B cell (primary cell): Measurements from ENCODE around the gene TKTL2. TPM values are rescaled to one million over a fixed set of nuclear protein-coding genes. Genes with fewer than 3 reads are reported as not detected.
A peak's percentile ranks its signal among the peaks of the same experiment; 100 is the strongest.

Experiments
- ATAC-seq: fragments of 200-7000 bp; cut with Tn5 transposase; one replicate; pipeline ENCODE4 v1.10.0; 2021; ENCODE audit warnings: low read depth, mild to moderate bottlenecking, moderate number of reproducible peaks, moderate library complexity
- CTCF ChIA-PET: fragments of 350-600 bp; sonication (Branson Sonifier 250); formaldehyde crosslinking; loops from one replicate; lab custom pipeline; 2021; ENCODE audit warnings: antibody characterized with exemption, inconsistent platforms; lab: Charles Lee
- POLR2A ChIA-PET: fragments of 350-600 bp; sonication (Branson Sonifier 250); formaldehyde crosslinking; loops from one replicate; lab custom pipeline; 2021; ENCODE audit warnings: antibody characterized with exemption; lab: Charles Lee
- DNase-seq: peaks from one replicate; pipeline ENCODE4 v3.0.0; 2013
- H2AFZ ChIP-seq: 2 replicates; pipeline ENCODE4 v1.6.1; 2012; ENCODE audit warnings: mild to moderate bottlenecking, low read depth, low read length; ENCODE audit not compliant: insufficient read depth, poor library complexity, severe bottlenecking
- H3K27ac ChIP-seq, 2 donors: 1 replicate in 1 of 2; 2 replicates in 1 of 2; pipeline ENCODE4 v1.5.1; 2012 to 2013; ENCODE audit warnings: low read length in 2 of 2, mild to moderate bottlenecking in 2 of 2, moderate library complexity in 1 of 2
- H3K27me3 ChIP-seq, 4 experiments: fragments of 200-600 bp in 1 of 4; sonication (generic) in 1 of 4; replicated peaks in 1 of 4; 1 replicate in 2 of 4; 2 replicates in 2 of 4; pipeline versions ENCODE4 v1.6.1 to v1.7.0; 2013 to 2016; ENCODE audit warnings: low read length in 3 of 4, mild to moderate bottlenecking in 2 of 4, mixed read lengths in 1 of 4, moderate library complexity in 1 of 4; ENCODE audit not compliant: insufficient read depth in 4 of 4, control insufficient read depth in 3 of 4; ENCODE audit errors: control extremely low read depth in 1 of 4
- H3K36me3 ChIP-seq, 2 experiments: replicated peaks in 1 of 2; 1 replicate in 1 of 2; 2 replicates in 1 of 2; pipeline versions ENCODE4 v1.6.1 to v1.7.1; 2013; ENCODE audit warnings: low read length in 1 of 2; ENCODE audit not compliant: insufficient read depth in 2 of 2, control insufficient read depth in 1 of 2; ENCODE audit errors: control extremely low read depth in 1 of 2, extremely low read depth in 1 of 2
- H3K4me1 ChIP-seq, 2 donors: fragments of 200-600 bp in 1 of 2; sonication (generic) in 1 of 2; 1 replicate in 1 of 2; 2 replicates in 1 of 2; pipeline versions ENCODE4 v1.5.1 to v1.6.1; 2013 to 2017; ENCODE audit warnings: low read length in 2 of 2; ENCODE audit not compliant: control insufficient read depth in 2 of 2, insufficient read depth in 2 of 2
- H3K4me2 ChIP-seq: replicated peaks from 2 replicates; pipeline ENCODE3; 2012; ENCODE audit warnings: mild to moderate bottlenecking, low read depth, low read length; ENCODE audit not compliant: poor library complexity, severe bottlenecking
- H3K4me3 ChIP-seq, 5 experiments: fragments of 200-600 bp in 1 of 5; sonication (generic) in 1 of 5; 1 replicate in 3 of 5; 2 replicates in 2 of 5; pipeline versions ENCODE4 v1.5.1 to v1.7.0; 2011 to 2016; ENCODE audit warnings: low read length in 4 of 5, mild to moderate bottlenecking in 4 of 5, low read depth in 2 of 5, control low read depth in 1 of 5, moderate library complexity in 1 of 5; ENCODE audit not compliant: insufficient read depth in 1 of 5; ENCODE audit errors: control extremely low read depth in 1 of 5, extremely low read depth in 1 of 5
- H3K79me2 ChIP-seq: fragments of 200-600 bp; sonication (generic); one replicate; pipeline ENCODE4 v1.6.0; 2016; ENCODE audit warnings: low read length; ENCODE audit not compliant: control insufficient read depth, insufficient read depth
- H3K9ac ChIP-seq: fragments of 200-600 bp; sonication (generic); 2 replicates; pipeline ENCODE4 v1.6.1; 2017; ENCODE audit warnings: mild to moderate bottlenecking, low read length, moderate library complexity
- H3K9me3 ChIP-seq, 3 donors: one replicate each; pipeline versions ENCODE4 v1.6.1 to v1.7.1; 2013; ENCODE audit warnings: low read length in 2 of 3; ENCODE audit not compliant: control insufficient read depth in 2 of 3, insufficient read depth in 1 of 3; ENCODE audit errors: control extremely low read depth in 1 of 3
- H4K20me1 ChIP-seq: 2 replicates; pipeline ENCODE4 v1.6.0; 2012; ENCODE audit warnings: mild to moderate bottlenecking, low read length; ENCODE audit not compliant: insufficient read depth, control insufficient read depth, poor library complexity, severe bottlenecking
- H3K27ac Mint-ChIP-seq: one replicate; pipeline ENCODE4 v1.8.0; 2021; ENCODE audit warnings: mixed read lengths
- H3K27me3 Mint-ChIP-seq: one replicate; pipeline ENCODE4 v1.8.0; 2021; ENCODE audit warnings: mixed read lengths
- H3K4me1 Mint-ChIP-seq: one replicate; pipeline ENCODE4 v1.8.0; 2021; ENCODE audit warnings: mixed read lengths
- H3K4me3 Mint-ChIP-seq: one replicate; pipeline ENCODE4 v1.8.0; 2021; ENCODE audit warnings: mixed read lengths
- H3K9me3 Mint-ChIP-seq: one replicate; pipeline ENCODE4 v1.8.0; 2022; ENCODE audit warnings: mixed read lengths; ENCODE audit not compliant: insufficient read depth
- EZH2 ChIP-seq: IDR thresholded peaks from 2 replicates; pipeline ENCODE4 v1.6.1; 2012; ENCODE audit warnings: borderline replicate concordance, low read depth, mild to moderate bottlenecking, moderate library complexity, low read length; ENCODE audit not compliant: insufficient read depth, poor library complexity, severe bottlenecking
- WGBS: methylation state at CpG from one replicate; pipeline ENCODE4 v1.1.5; 2013; ENCODE audit warnings: missing lambda C conversion rate; ENCODE audit not compliant: insufficient coverage; 5-methylcytosine and 5-hydroxymethylcytosine counted together
- intact Hi-C: fragments of 100-400 bp; cut with micrococcal nuclease; formaldehyde crosslinking; loops from one replicate; pipeline ENCODE4 v1.10.0; 2022
- polyA plus RNA-seq: library from polyadenylated mRNA; depleted of rRNA; stranded (reverse); fragments of >200 nt; gene quantifications from 2 replicates; pipeline ENCODE4 v1.2.3, GENCODE V29; 2012
- total RNA-seq, 2 donors: library from RNA; stranded (reverse); fragments of 120-200 nt in 1 of 2; gene quantifications; 1 replicate in 1 of 2; 2 replicates in 1 of 2; pipeline versions ENCODE4 v1.2.3 to v1.2.4, GENCODE V29; 2013 to 2022
- TF ChIP-seq, protein P1 (sequence below): fragments of 200-600 bp; IDR thresholded peaks from one replicate; pipeline ENCODE4 v1.8.0; 2022; ENCODE audit warnings: antibody characterized with exemption, mild to moderate bottlenecking

The TKTL2 gene
- total and polyA plus RNA-seq, 2 donors (not counting 1 experiment from before 2014, with no cell fraction given), result 0.16 to 0.27 TPM

DNA sequence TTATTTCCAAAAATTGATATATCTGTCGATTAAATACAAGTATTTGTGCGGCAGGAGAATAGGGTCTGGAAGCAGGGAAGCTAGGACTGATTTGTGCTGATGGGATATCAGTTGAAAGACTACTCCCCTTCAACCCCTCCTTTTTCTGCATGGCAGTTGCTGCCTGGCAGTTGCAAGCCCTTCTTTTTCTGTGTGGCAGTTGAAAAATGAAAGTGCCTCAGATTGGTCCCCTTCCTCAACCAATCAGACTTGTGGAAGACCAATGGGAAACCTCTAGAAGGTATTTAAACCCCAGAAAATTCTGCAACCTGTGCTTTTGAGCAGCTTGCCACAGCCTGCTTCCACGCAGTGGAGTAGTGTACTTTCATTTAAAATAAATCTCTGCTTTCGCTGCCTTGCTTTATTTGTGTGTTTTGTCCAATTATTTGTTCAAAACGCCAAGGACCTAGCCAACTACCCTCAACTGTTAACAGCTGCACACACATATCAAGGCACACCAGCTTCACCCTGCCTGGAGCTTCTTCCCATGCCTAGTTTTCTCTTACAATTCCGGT is 19.5 kb upstream of the TKTL2 start:
- Histone ChIP-seq H2AFZ (peak overlapping the region; percentile 88), H3K79me2 (peaks cover 39% of the 10 kb centered on the region), H3K9ac (peak overlapping the region; percentile 78), H3K36me3 (no peaks in the 10 kb centered on the region), H3K4me2 (peak overlapping the region; percentile 81), H3K27me3 (no peaks in the 10 kb centered on the region), H3K27ac (peak overlapping the region; percentile 80 to 81), H3K4me3 (peak overlapping the region in 1 of 5 experiments; percentile 68), H3K9me3 (no peaks in the 10 kb centered on the region), H4K20me1 (no peaks in the 10 kb centered on the region), H3K4me1 (peaks cover 21 to 28% of the 10 kb centered on the region in 2 donors)
- no peak for TF ChIP-seq EZH2
- TF ChIP-seq, protein P1, sequence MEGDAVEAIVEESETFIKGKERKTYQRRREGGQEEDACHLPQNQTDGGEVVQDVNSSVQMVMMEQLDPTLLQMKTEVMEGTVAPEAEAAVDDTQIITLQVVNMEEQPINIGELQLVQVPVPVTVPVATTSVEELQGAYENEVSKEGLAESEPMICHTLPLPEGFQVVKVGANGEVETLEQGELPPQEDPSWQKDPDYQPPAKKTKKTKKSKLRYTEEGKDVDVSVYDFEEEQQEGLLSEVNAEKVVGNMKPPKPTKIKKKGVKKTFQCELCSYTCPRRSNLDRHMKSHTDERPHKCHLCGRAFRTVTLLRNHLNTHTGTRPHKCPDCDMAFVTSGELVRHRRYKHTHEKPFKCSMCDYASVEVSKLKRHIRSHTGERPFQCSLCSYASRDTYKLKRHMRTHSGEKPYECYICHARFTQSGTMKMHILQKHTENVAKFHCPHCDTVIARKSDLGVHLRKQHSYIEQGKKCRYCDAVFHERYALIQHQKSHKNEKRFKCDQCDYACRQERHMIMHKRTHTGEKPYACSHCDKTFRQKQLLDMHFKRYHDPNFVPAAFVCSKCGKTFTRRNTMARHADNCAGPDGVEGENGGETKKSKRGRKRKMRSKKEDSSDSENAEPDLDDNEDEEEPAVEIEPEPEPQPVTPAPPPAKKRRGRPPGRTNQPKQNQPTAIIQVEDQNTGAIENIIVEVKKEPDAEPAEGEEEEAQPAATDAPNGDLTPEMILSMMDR, result no peak
- ATAC-seq, result no peak
- Mint-ChIP-seq H3K4me1 (peaks cover 39% of the 10 kb centered on the region), H3K27ac (peak overlapping the region; percentile 100), H3K4me3 (peak overlapping the region; percentile 99), H3K27me3 (no peaks in the 10 kb centered on the region), H3K9me3 (no peaks in the 10 kb centered on the region)
- ChIA-PET POLR2A (no interaction called here), CTCF (interaction anchor here (1.3 to 3.4 kb wide), 7 partner anchors 28 to 185 kb away, joined by 4 to 34 read pairs (median 6); no protein-coding TSS in a partner anchor)
- WGBS, result no CpG with 5 or more reads among the region's 6 CpGs
- intact Hi-C loops, result no loop called here
- peak; percentile 21 for DNase-seq

DNA sequence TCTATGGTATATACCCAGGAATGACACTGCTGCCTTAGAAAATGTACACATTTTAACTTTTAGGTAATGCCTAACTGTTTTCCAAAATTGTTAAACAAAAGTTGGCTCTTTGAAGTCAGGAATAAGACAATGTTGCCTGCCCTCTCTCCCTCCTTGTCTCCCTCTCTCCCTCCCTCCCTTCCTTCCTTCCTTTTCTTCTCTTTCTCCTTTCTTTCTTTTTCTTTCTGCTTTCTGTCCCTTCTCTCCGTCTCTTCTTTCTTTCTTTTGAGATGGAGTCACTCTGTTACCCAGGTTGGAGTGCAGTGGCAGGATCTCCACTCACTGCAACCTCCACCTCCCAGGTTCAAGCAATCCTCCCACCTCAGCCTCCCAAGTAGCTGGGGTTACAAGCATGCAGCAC is 16.4 kb upstream of the TKTL2 start:
- Histone ChIP-seq H3K4me2 (no peak overlapping the region), H3K36me3 (no peaks in the 10 kb centered on the region), H3K27ac (no peak overlapping the region), H3K9me3 (no peaks in the 10 kb centered on the region), H2AFZ (no peak overlapping the region), H3K27me3 (no peaks in the 10 kb centered on the region), H3K79me2 (peaks cover 10% of the 10 kb centered on the region), H3K4me1 (peaks cover 6 to 14% of the 10 kb centered on the region in 2 donors), H3K9ac (no peak overlapping the region), H4K20me1 (no peaks in the 10 kb centered on the region), H3K4me3 (no peak overlapping the region)
- CTCF ChIA-PET, result no interaction called here
- no peak for TF ChIP-seq EZH2
- TF ChIP-seq, protein P1, result no peak
- WGBS, result 80% methylated on average over 1 of the region's 1 CpG
- H3K9me3 Mint-ChIP-seq, result no peaks in the 10 kb centered on the region
- no peak overlapping the region for H3K4me3 Mint-ChIP-seq
- DNase-seq (no peak), ATAC-seq (no peak)
- H3K4me1 Mint-ChIP-seq, result peaks cover 17% of the 10 kb centered on the region
- H3K27me3 Mint-ChIP-seq, result no peaks in the 10 kb centered on the region
- intact Hi-C loops, result no loop called here
- POLR2A ChIA-PET, result no interaction called here
- H3K27ac Mint-ChIP-seq, result no peak overlapping the region
